Measurements from ENCODE around the gene KDM2B.
"Not testable (repeated sequence)": the region's sequence is repeated elsewhere in the genome, so short reads cannot be mapped to it uniquely, and the experiment has no call there.

KDM2B gene

GRCh38 chr12:121495746-121496145, 85.1 kb downstream of the KDM2B start:
- no peak for DNase-seq

- peak; percentile 18 for DNase-seq
Observed at GRCh38 chr12:121494093-121494787, 86.6 kb downstream of the KDM2B start.

- DNase-seq, result no peak
Observed at GRCh38 chr12:121490401-121491281, 90.2 kb downstream of the KDM2B start.

DNA sequence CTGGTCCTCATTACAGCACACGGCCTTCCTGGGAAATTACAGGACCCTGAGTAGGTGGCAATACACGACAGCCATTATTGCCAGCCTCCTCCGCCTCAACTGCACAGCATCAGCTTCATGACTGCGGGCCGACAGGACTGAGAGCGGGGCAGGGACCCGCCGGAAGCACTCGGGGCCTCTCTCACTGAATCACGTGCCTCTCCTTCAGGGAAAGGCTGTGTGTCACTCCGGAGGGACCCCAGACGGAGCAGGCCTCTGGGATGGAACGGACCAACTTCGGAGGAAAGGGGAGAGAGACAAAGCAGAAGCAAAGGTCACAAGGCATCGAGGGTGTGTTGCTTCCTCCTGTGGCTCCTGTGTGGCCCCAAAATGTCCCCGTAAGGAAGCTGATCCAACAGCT, 90.9 kb downstream of the KDM2B start:
- peak; percentile 8 for DNase-seq

DNA sequence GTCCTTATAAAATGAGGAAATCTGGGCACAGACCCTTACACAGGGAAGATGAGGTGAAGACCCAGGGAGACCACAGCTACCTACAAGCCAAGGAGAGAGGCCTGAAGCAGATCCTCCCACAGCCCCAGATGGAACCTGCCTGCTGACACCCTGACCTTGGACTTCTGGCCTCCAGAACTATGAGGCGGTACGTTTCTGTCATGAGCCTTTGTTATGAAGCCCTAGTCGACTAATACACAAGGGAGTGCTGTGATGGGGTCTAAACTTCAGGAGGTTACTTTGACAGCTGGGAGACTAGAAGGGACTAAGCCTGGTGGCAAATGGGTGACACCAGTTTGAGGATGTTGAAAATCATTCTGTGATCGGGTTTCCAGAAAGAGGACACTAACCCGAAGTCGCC, 95.9 kb downstream of the KDM2B start:
- DNase-seq, result no peak

DNA sequence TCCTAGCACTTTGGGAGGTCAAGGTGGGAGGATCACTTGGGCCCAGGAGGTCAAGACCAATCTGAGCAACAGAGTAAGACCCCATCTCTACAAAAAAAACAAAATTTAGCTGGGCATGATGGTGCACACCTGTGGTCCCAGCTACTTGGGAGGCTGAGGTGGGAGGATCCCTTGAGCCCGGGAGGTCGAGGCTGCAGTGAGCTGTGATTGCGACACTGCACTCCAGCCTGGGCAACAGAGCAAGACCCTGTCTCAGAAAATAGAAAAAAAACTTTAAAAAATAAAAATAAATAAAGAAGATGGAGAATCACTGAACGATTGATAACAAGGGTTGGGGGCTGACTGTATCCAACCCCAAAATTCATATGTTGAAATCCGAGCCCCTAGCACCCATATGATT, 96.3 kb downstream of the KDM2B start:
- not testable (repeated sequence) for DNase-seq

- no peak for DNase-seq
Observed at GRCh38 chr12:121483949-121484348, 96.9 kb downstream of the KDM2B start.

DNA sequence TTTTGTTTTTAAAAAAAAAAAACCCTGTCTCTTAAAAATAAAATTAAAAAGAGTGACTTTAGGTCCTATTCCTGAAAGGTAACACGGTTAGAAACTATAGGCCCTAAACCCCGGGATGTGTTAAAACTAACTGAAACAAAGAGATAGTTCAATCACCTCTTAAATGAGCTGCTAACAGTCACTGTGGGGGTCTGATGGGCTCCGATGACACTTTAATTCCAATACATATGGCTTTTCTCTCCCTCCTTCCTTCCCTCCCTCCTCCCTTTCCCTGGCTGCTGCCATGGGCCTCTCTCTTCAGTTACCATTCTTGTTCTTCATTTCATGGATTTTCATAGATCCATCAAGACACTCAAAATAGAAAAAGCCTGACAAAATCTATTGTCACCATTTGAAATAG, 104.3 kb downstream of the KDM2B start:
- DNase-seq, result no peak

- DNase-seq, result no peak
Observed at GRCh38 chr12:121475279-121475678, 105.5 kb downstream of the KDM2B start.

DNA sequence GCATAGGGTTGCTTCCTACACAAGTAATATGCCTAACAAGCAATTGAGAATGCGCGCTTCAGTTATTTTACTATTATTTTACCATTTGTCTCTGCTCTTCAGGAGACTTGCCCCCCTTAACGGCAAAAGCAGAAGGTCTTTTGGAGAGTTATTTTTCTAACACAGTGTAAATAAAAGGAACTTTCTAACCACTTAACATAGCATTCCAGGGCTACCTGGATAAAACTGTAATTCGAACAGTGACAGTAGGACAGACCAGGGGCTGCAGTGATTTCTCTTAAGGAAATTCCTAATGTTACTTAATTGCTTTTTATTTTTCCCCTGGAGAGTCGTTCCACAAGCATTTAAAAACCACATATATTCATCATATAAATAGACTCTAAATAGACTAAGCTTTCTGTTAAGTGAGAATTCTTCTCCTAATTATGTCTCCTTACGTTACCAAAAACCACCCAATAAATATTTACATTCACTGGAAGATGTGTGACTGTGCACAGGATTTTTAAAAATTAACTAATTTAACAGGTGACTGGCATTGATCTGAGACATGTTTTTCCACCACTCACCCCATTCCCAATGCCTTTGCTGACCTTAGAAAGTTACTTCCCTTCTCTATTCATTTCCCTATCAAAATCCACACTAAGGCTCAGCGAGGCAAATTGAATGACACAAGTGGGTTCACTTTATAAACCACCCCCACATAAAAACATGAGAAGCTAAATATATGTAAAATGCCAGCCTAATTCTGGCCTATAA, 108.5 kb downstream of the KDM2B start:
- DNase-seq, result no peak

GRCh38 chr12:121470751-121471150, 110.1 kb downstream of the KDM2B start:
- DNase-seq, result peak; percentile 29

DNA sequence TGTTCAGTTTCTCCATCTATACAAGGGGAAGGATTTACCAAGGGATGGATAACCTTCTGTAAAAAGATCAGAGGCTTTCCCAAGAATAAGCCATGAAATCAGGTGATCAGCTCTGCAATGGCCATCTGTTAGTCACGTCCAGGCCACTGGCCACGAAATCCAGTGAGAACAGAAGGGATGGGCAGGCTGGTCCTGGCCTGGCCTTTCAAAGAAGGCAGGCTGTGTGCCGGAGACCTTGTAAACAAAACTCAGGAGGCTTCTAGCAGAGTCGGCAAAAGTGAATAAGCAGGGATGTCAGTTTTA, 112.4 kb downstream of the KDM2B start:
- no peak for DNase-seq

DNA sequence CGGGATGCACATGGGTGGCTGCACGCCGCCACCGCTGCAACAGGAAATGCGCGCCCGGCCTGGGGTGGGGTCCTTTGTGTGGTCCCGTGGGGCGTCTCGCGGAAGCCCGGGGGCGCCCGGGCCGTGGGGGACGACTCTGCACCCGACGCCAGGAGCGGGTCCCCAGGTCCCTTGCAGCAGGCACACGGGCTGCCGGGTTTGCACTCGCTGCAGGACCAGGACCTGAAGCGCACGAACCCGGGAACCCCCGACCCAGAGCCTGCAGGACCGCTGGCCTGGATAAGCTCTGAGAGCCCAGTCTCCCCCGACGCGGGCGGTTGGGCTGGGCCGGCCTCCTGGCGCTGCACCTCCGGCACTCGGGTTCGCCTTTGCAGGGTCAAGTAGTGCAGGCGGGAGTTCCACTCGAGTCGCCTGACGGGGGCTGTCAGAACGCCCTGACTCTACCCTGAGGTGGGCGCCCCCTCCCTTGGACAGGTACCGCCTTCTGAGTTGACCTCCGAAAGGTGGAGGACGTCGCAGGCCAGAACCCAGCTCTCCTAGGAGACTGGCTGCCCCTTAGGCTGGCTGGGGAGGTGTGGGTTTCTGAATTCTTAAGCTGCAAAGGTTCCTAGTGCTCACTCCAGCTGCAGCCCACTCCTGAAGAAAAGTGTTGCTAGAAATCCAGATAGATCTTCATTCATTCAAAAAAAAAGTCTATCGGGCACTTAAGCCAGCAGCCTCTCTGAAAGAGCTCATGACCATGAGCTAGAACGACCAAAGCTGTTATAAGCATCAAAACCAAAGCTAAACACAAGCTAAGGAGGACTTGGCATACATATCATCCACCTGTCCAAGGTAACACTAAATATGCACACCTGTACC, 113.0 kb downstream of the KDM2B start:
- DNase-seq, result no peak

DNA sequence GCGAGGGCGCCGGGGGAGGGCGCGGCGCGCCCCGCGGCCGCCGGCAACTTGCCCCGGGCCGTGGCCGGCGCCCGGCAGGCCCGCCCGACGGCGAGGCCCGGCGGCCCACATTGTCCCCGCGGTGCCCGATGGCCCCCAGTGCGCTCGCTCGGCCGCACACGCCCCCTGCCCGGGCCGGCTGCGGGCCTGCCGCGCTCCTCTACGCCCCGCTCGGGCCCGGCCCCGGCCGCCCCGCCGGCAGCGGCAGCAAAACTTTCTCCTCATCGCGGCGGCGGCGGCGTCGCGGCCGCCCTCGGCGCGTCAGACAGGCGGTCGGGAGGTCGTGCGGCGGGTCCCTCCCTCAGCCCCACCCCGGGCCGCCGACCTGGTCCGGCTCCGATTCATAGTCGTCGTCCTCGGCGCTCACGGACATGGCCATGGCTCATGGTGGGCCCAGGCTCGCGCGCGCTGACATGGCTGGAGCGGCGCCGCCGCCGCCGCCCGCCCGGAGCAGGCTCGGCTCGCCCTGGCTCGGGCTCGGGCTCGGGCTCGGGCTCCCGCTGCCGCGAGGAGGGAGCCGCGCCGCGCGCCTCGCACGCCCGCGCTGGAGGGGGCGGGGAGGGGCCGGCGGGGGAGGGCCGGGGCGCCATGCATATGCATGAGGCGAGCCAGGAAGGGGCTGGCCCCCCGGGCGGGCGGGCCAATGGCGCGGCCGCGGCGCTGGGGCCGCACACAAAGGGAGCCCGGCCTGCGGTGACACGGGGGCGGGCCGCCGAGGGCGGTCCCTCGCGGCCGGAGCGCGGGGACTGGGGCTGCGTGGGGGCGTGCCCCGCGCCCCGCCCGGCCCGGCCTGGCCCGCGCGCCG, 113.8 kb downstream of the KDM2B start:
- peak; percentile 90 for DNase-seq

DNA sequence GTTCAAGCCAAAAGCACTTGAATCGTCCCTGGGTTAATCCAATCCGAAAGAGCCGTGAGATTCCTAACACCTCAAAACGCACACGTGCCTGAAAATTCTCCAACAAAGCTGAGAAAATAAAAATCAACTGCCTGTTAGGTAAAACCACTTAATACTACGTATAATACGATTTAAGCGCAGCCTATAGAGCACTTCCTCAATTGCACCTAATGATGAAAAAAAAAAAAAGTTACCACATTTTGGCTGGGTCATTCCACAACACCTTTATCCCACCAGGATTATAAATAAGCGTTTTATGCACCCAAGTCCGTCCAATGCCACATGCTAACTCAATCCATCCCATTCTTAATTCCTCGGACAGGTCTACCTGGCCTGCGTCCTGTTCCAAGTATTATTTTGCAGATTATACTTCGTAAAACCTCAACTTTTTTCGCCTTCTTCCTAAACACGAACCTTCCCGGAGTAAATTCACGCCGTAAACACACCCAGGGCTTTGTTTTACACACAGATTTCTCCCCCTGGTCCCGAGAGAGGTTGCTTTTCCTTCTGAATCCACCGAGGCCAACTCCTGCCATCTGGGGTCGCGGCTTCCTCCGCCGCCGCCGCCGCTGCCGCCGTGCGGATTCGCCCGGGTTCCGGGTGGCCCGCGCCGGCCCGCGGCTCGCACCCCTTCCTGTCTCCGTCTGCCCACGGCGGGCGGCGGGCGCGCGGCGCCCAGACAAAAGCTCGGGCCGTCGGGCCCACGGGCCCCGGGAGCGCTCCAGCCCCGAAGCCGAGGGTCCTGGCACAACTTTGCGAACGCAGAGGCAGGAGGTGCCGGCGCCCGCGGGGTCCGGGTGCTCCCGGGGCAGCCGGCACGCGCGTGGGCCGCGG, 114.7 kb downstream of the KDM2B start:
- DNase-seq, result peak; percentile 54

GRCh38 chr12:121464331-121464730, 116.5 kb downstream of the KDM2B start:
- no peak for DNase-seq

GRCh38 chr12:121461048-121461447, 119.8 kb downstream of the KDM2B start:
- DNase-seq, result peak; percentile 67

DNA sequence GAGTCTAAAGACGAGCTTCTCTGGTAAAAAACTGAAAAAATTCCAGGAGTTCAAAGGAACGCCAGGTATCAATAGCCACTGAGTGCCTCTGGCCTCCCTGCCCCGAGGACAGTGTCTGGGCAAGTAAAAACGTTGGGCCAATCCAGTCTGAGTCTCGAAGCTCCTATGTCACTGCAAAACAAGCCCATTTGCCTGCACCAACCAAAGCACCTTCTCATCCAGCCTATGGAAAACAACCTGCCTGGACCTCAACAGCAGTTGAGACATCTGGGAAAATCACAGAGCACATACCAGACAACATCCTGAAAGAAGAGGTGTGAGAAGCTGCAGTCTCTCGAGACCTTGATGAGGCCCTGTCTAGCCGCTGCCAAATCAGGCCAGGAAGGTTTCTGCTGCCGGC, 124.3 kb downstream of the KDM2B start:
- no peak for DNase-seq

DNA sequence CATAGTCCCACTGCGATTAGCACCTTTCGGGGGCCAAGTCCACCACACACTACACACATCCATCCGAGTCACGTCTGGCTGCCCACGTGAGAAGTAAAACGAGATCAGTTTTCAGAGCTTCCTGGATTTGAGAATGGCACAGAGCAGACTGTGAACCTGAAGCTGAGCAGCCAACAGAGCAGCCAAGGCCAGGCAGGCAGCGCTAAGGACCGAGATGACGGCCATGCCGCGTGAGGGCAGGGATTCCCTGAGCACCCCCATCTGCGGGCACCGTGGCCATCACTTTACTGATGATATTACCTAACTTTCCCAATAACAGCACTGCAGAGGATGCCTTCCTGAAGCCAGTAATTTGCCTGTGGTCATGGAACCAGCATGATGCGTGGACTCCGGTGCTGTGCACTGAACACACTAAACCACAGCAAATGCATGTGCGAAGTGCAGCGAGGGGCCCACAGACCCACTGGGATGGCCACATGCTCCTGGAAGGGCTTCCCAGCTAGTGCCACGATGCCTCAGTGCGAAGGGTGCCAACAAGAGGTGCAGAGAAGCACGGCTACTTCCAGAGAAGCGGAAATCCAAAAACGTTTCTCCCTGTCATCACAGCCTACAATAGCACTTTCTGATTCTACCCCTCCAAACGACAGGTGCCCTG, 124.9 kb downstream of the KDM2B start:
- no peak for DNase-seq

DNA sequence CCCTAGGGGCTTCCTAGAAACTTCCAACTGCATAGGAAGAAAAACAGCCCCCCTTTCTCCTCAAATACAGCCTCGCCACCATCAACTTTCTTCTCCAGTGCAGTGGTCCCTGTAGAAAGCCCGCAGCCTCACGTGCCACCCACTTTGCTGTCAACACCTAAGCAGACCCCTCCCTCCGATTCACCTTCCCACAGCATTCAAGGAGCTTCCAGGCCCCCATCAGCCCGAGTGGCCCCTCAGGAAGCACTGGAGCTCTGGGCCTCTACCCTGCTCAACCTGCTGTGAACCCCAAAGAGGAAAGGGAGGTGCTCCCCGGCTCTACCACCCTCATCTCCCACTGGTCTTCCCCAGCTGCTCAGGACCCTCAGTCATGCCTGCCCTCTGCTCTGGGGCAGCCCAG, 125.9 kb downstream of the KDM2B start:
- no peak for DNase-seq
